Measurements from ENCODE around the gene CYSLTR2. TPM values are rescaled to one million over a fixed set of nuclear protein-coding genes. Genes with fewer than 3 reads are reported as not detected.

The CYSLTR2 gene
- total and polyA plus RNA-seq, 2 donors from 2014 or later, result 1.2 to 1.4 TPM

GRCh38 chr13:48760626-48761025 lies 106.9 kb downstream of the CYSLTR2 start:
- no peaks in the 10 kb centered on the region for H3K4me1 ChIP-seq (ENCODE audit: control insufficient read depth in 2 of 3, insufficient read depth in 2 of 3, low read depth in 1 of 3, low read length in 3 of 3)
- no peaks in the 10 kb centered on the region for H3K9me3 ChIP-seq (ENCODE audit: control insufficient read depth in 2 of 3, insufficient read depth in 1 of 3, low read length in 3 of 3)
- intact Hi-C loops (cut with DNase I), result no loop called here
- no peak overlapping the region for H3K27ac ChIP-seq (ENCODE audit: low read depth in 2 of 2, low read length in 2 of 2)
- no peaks in the 10 kb centered on the region for H3K36me3 ChIP-seq (ENCODE audit: control insufficient read depth in 2 of 3, insufficient read depth in 3 of 3, low read length in 3 of 3)
- no peak overlapping the region for H3K9ac ChIP-seq (ENCODE audit: low read length in 3 of 3)
- no peak overlapping the region for H3K4me3 ChIP-seq (ENCODE audit: low read length in 3 of 3)
- no peak for TF ChIP-seq CTCF (IDR thresholded peaks at IDR 0.05; ENCODE audit: borderline replicate concordance, extremely low read depth, insufficient read depth)
- H3K27me3 ChIP-seq (ENCODE audit: control insufficient read depth, insufficient read depth, low read length), result no peaks in the 10 kb centered on the region
- FAIRE-seq, result no peak
- DNase-seq, result no peak

Other genes starting within 250 kb of the CYSLTR2 start
- gene LPAR6, start 240.8 kb upstream of the CYSLTR2 start, total RNA-seq, result 45.1 TPM
- 29.3 TPM for gene LPAR6, start 240.8 kb upstream of the CYSLTR2 start, polyA plus RNA-seq (ENCODE audit: insufficient read depth, low read depth, low replicate concordance)
- 19.6 TPM for gene RCBTB2, start 120.8 kb upstream of the CYSLTR2 start, total RNA-seq
- 17.0 TPM for gene RCBTB2, start 120.8 kb upstream of the CYSLTR2 start, polyA plus RNA-seq (ENCODE audit: insufficient read depth, low read depth, low replicate concordance)

Measured in kidney (tissue), 14 donors.